ENCODE results near the gene RIN2.
"Not testable (repeated sequence)": the region's sequence is repeated elsewhere in the genome, so short reads cannot be mapped to it uniquely, and the experiment has no call there.

Gene RIN2

DNA sequence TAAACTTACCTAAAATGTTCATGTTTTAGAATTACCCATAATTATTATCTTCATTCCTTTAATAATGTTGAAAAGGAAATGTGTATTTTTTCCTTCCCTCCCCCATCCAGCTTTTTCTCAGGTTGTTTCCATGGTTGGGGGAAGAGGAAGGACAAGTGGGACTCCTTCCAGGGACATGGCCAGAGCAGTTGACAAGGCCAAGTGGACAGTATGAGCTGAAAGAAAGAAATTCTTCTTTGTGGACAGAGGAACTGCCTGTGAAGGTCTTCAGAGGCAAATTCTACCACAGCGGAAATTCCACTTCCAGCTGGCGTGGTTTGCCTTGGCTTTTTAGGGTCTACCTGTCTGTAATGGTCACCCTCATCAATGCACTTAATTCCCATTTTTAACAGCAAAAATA is 33.8 kb downstream of the RIN2 start:
- DNase-seq, result no peak

- no peak for DNase-seq
These were observed 35.7 kb downstream of the RIN2 start for GRCh38 chr20:19793716-19794115.

- no peak for DNase-seq
These were observed 36.9 kb downstream of the RIN2 start for GRCh38 chr20:19794941-19795340.

DNA sequence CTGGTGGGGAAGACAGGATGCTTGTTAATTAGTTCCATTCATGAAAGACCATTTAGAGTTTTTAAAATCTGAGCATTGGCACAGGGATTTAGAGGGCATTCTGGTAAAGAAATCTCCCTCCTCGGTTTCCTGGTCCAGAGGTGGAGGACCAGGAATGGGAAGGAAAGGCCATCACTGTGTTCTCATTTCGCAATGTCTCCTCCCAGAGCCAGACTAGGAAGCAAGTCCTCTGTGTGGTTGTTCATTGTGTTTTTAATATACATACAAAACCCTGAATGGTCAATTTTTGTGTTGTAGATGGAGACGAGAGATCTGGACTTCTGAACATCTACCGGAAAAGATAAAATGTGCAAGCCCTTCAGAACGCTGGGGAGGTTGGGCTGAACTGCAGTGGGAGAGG is 41.3 kb downstream of the RIN2 start:
- no peak for DNase-seq

- no peak for DNase-seq
These were observed 44.0 kb downstream of the RIN2 start for GRCh38 chr20:19802099-19802491.

DNA sequence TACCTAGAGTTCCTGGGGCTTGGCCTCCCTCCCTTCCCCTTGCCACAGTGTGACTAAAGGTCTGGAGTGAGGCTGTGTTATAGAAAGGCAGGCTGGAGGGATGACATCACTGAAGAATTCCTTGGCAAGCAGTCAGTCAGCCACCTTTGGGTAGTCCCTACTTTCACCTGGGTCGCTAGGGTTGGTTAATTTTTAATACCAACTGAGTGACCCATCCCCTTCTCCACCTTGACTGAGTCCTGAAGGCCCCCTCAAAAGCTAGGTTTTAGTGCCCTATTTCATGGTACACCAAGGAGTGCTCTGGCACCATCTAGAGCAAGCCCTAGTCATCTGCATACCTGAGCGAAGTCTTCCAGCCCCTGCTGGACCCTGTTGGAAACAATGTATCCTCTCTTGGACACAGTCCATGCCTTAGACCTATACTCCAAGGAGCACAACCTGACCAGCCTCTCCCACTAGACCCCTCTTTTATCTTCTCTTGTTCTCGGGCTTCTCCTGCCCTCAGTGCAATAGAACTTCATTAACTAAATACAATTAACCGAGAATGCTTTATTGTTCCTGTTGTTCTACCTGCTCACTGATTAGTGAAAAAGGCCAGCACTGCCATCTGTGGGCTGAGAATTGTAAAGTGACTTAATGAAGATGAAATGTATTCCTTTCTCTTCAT is 44.6 kb downstream of the RIN2 start:
- DNase-seq, result peak in 1 of 2 experiments; percentile 42

DNA sequence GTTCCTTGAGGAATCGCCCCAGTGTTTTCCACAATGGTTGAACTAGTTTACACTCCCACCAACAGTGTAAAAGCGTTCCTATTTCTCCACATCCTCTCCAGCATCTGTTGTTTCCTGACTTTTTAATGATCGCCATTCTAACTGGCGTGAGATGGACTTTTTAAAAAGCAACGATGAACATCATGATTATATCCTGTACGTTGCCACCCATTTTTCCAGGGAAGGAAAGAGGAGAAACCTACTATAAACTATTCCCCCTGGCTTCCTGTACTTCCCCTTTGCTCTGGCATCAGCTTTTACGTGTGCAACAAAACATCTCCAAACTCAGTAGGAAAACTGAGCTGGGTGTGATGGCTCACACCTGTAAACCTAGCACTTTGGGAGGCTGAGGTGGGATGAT is 48.2 kb downstream of the RIN2 start:
- DNase-seq, result not testable (repeated sequence)

DNA sequence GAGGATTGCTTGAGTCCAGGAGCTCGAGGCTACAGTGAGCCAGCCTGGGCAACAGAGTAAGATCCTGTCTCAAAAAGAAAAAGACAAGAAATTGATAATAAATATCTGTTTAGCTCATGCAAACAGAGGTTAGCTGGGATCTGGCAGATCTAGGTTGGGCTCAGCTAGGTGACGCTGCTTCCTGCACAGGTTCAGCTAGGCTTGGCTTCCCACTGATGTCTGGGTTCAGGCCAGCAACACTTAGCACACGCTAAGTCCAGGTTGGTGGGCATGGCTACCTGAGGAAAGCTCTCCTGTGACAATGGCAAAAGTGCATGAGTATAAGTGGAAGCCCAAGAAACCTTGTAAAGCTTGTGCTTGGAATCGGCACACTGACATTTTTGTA is 48.7 kb downstream of the RIN2 start:
- no peak for DNase-seq

GRCh38 chr20:19807191-19807945 is 49.3 kb downstream of the RIN2 start:
- DNase-seq, result no peak

Measured in SW 1271 (cell line).